Astrocyte of the cerebellum (primary cell): ENCODE data around the gene HIBADH.

ENCODE experiments used
- DNase-seq: peaks from one replicate; pipeline ENCODE4 v3.0.0-alpha.2; 2011; ENCODE audit warnings: low read depth
- H3K4me3 ChIP-seq: 2 replicates; pipeline ENCODE4 v1.5.1; 2011; ENCODE audit warnings: mild to moderate bottlenecking, low read depth, low read length, moderate library complexity
- in situ Hi-C: cut with HindIII; loops from 2 replicates; pipeline ENCODE4 v1.10.0; 2017; ENCODE audit warnings: low sequenced_read_pairs
- TF ChIP-seq, protein P1 (sequence below): IDR thresholded peaks from 2 replicates; pipeline ENCODE4 v1.5.1; 2012; ENCODE audit warnings: low read length, low read depth, moderate library complexity, mild to moderate bottlenecking; ENCODE audit errors: missing control alignments

HIBADH gene

DNA sequence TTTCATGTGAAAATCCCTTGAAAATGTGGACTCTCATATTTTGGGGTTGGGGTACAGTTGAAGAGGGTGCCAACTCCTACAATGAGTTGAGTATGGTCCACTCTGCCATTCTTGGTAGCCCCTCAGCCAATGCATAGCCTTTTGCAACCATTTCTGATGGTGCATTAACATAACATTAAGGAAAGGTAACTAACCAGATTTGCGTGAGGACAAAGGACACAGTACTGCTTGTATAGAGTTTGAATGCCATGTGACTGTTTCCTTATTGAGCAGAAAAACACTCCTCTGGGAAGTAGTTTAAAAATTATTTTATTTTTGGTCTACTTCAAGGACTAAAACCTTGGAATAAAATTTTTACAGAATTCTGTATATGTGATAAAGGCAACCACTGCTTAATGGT lies 107.9 kb downstream of the HIBADH start:
- no peak for DNase-seq
- TF ChIP-seq, protein P1, sequence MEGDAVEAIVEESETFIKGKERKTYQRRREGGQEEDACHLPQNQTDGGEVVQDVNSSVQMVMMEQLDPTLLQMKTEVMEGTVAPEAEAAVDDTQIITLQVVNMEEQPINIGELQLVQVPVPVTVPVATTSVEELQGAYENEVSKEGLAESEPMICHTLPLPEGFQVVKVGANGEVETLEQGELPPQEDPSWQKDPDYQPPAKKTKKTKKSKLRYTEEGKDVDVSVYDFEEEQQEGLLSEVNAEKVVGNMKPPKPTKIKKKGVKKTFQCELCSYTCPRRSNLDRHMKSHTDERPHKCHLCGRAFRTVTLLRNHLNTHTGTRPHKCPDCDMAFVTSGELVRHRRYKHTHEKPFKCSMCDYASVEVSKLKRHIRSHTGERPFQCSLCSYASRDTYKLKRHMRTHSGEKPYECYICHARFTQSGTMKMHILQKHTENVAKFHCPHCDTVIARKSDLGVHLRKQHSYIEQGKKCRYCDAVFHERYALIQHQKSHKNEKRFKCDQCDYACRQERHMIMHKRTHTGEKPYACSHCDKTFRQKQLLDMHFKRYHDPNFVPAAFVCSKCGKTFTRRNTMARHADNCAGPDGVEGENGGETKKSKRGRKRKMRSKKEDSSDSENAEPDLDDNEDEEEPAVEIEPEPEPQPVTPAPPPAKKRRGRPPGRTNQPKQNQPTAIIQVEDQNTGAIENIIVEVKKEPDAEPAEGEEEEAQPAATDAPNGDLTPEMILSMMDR: no peak
- in situ Hi-C loops: no loop called here
- H3K4me3 ChIP-seq: no peak overlapping the region

GRCh38 chr7:27553273-27553672 lies 109.4 kb downstream of the HIBADH start:
- H3K4me3 ChIP-seq: no peak overlapping the region
- TF ChIP-seq, protein P1: no peak
- no peak for DNase-seq
- in situ Hi-C loops: no loop called here

GRCh38 chr7:27551803-27552400 lies 110.8 kb downstream of the HIBADH start:
- TF ChIP-seq, protein P1: no peak
- H3K4me3 ChIP-seq: no peak overlapping the region
- in situ Hi-C loops: no loop called here
- no peak for DNase-seq

DNA sequence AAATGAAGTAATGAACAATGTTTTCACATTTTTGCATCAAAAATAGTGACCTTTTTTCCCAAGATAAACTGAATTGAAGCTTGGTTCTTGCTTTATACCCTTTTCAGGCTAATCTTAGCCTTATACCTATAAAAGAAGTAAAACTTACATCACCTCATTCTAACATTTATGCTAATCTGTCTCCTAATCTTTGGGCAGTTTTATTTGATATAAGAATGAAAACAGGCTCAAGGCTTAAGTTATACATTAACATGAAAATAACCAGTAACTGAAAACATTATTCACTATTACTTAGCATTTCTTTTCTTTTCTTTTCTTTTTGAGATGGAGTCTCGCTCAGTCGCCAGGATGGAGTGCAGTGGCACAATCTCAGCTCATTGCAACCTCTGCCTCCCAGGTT lies 113.1 kb downstream of the HIBADH start:
- no peak for DNase-seq
- TF ChIP-seq, protein P1: no peak
- no peak overlapping the region for H3K4me3 ChIP-seq
- in situ Hi-C loops: no loop called here

DNA sequence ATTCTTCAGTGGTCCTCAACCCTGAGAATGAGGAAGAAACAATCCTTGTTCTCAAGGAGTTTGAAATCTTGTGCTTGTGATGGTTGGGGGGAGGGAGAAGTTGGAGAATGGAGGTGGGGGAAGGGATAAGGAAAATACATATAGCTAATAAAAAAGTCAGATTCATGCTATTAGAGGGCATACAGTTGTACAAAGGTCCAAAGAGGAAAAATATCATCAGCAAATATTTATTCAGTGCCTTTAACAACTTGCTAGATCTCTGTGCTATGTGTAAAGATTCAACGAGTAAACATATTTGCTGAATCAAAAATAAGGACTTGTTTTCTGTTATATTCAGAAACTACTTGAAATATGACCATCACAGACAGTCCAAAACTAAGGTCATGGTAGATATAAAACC lies 114.4 kb downstream of the HIBADH start:
- TF ChIP-seq, protein P1: no peak
- in situ Hi-C loops: no loop called here
- no peak overlapping the region for H3K4me3 ChIP-seq
- DNase-seq: no peak

DNA sequence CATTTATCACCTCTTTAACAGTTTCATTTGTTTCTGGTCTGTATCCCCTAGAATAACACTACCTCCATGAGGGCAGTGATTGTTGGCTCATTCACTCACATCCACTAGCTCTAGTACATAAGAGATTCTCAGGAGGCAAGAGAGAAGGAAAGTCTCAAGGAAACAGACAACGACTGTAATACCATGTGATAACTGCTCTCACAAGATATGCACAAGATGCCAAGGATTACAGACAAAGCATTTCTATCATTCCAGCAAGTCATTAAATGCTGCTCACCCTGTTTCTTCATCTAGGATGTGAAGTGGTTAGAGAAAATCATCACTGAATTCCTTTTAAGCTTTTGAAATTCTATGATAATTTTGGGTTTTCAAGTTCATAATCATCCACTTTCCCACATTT lies 115.3 kb downstream of the HIBADH start:
- TF ChIP-seq, protein P1: no peak
- H3K4me3 ChIP-seq: no peak overlapping the region
- in situ Hi-C loops: no loop called here
- no peak for DNase-seq

GRCh38 chr7:27546610-27547009 lies 116.1 kb downstream of the HIBADH start:
- in situ Hi-C loops: no loop called here

More at GRCh38 chr7:27546610-27547009, 116.1 kb downstream of the HIBADH start:
- no peak overlapping the region for H3K4me3 ChIP-seq
- no peak for DNase-seq
- TF ChIP-seq, protein P1: no peak
